ENCODE measurements around the gene HOMER3. TPM values are rescaled to one million over a fixed set of nuclear protein-coding genes. Genes with fewer than 3 reads are reported as not detected.

Gene HOMER3
- total and polyA plus RNA-seq, 2 experiments from 2014 or later, result 16.7 to 38.4 TPM

DNA sequence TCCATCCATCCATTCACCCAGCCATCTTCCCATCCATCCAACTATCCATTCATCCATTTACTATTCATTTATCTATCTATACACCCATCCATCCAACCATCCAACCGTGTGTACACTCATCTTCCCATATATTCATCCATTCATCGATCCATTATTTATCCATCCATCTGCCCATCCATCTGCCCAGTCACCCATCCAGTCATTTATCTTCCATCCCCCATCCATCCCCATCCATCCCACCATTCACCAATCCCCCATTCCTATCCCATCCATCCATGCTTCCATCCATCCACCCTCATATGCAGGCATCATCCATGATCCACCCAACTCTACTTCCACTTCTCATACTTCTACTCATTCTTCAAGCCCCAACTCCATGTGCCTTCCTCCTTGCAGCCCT, 14.0 kb upstream of the HOMER3 start:
- Histone ChIP-seq H3K4me2 (no peak overlapping the region), H3K4me1 (ENCODE audit: insufficient read depth) (no peaks in the 10 kb centered on the region), H3K27ac (ENCODE audit: low read depth) (no peak overlapping the region), H3F3A (replicated peaks; ENCODE audit: low read depth) (no peaks in the 10 kb centered on the region), H4K20me1 (replicated peaks; ENCODE audit: insufficient read depth) (no peaks in the 10 kb centered on the region), H2AFZ (no peak overlapping the region), H3K79me2 (replicated peaks; ENCODE audit: insufficient read depth) (no peaks in the 10 kb centered on the region), H3K36me3 (ENCODE audit: insufficient read depth) (no peaks in the 10 kb centered on the region), H3K4me3 (no peak overlapping the region), H3K27me3 (ENCODE audit: insufficient read depth) (no peaks in the 10 kb centered on the region), H3K9me2 (ENCODE audit: insufficient read depth) (no peaks in the 10 kb centered on the region)
- ATAC-seq, result no peak
- Mint-ChIP-seq H3K27ac (no peak overlapping the region), H3K9me3 (peaks cover 4% of the 10 kb centered on the region; the same call in 1 of the 3 replicates), H3K4me3 (no peak overlapping the region), H3K36me3 (ENCODE audit: low read depth) (peaks cover 3% of the 10 kb centered on the region; the same call in 1 of the 3 replicates), H3K4me1 (no peaks in the 10 kb centered on the region), H3K27me3 (ENCODE audit: insufficient read depth, low read depth, poor library complexity) (peaks cover 6% of the 10 kb centered on the region)
- TF ChIP-seq EZH2phosphoT487 (IDR thresholded peaks at IDR 0.05; ENCODE audit: unreplicated experiment), result no peak
- TF ChIP-seq EZH2 (IDR thresholded peaks at IDR 0.05; ENCODE audit: low read depth, unreplicated experiment), result no peak
- TF ChIP-seq, protein P1, sequence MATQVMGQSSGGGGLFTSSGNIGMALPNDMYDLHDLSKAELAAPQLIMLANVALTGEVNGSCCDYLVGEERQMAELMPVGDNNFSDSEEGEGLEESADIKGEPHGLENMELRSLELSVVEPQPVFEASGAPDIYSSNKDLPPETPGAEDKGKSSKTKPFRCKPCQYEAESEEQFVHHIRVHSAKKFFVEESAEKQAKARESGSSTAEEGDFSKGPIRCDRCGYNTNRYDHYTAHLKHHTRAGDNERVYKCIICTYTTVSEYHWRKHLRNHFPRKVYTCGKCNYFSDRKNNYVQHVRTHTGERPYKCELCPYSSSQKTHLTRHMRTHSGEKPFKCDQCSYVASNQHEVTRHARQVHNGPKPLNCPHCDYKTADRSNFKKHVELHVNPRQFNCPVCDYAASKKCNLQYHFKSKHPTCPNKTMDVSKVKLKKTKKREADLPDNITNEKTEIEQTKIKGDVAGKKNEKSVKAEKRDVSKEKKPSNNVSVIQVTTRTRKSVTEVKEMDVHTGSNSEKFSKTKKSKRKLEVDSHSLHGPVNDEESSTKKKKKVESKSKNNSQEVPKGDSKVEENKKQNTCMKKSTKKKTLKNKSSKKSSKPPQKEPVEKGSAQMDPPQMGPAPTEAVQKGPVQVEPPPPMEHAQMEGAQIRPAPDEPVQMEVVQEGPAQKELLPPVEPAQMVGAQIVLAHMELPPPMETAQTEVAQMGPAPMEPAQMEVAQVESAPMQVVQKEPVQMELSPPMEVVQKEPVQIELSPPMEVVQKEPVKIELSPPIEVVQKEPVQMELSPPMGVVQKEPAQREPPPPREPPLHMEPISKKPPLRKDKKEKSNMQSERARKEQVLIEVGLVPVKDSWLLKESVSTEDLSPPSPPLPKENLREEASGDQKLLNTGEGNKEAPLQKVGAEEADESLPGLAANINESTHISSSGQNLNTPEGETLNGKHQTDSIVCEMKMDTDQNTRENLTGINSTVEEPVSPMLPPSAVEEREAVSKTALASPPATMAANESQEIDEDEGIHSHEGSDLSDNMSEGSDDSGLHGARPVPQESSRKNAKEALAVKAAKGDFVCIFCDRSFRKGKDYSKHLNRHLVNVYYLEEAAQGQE (IDR thresholded peaks at IDR 0.05; ENCODE audit: unreplicated experiment), result no peak
- TF ChIP-seq, protein P2, sequence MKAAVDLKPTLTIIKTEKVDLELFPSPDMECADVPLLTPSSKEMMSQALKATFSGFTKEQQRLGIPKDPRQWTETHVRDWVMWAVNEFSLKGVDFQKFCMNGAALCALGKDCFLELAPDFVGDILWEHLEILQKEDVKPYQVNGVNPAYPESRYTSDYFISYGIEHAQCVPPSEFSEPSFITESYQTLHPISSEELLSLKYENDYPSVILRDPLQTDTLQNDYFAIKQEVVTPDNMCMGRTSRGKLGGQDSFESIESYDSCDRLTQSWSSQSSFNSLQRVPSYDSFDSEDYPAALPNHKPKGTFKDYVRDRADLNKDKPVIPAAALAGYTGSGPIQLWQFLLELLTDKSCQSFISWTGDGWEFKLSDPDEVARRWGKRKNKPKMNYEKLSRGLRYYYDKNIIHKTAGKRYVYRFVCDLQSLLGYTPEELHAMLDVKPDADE (IDR thresholded peaks at IDR 0.05), result no peak
- no peak for TF ChIP-seq STAT1 (IDR thresholded peaks at IDR 0.05; ENCODE audit: unreplicated experiment)
- TF ChIP-seq ZNF331 (CRISPR knock-in tag; IDR thresholded peaks at IDR 0.05; ENCODE audit: low read depth), result no peak
- TF ChIP-seq ZNF114 (CRISPR knock-in tag; IDR thresholded peaks at IDR 0.05), result no peak
- TF ChIP-seq POLR2AphosphoS5 (IDR thresholded peaks at IDR 0.05; ENCODE audit: low read depth), result no peak
- TF ChIP-seq, protein P3, sequence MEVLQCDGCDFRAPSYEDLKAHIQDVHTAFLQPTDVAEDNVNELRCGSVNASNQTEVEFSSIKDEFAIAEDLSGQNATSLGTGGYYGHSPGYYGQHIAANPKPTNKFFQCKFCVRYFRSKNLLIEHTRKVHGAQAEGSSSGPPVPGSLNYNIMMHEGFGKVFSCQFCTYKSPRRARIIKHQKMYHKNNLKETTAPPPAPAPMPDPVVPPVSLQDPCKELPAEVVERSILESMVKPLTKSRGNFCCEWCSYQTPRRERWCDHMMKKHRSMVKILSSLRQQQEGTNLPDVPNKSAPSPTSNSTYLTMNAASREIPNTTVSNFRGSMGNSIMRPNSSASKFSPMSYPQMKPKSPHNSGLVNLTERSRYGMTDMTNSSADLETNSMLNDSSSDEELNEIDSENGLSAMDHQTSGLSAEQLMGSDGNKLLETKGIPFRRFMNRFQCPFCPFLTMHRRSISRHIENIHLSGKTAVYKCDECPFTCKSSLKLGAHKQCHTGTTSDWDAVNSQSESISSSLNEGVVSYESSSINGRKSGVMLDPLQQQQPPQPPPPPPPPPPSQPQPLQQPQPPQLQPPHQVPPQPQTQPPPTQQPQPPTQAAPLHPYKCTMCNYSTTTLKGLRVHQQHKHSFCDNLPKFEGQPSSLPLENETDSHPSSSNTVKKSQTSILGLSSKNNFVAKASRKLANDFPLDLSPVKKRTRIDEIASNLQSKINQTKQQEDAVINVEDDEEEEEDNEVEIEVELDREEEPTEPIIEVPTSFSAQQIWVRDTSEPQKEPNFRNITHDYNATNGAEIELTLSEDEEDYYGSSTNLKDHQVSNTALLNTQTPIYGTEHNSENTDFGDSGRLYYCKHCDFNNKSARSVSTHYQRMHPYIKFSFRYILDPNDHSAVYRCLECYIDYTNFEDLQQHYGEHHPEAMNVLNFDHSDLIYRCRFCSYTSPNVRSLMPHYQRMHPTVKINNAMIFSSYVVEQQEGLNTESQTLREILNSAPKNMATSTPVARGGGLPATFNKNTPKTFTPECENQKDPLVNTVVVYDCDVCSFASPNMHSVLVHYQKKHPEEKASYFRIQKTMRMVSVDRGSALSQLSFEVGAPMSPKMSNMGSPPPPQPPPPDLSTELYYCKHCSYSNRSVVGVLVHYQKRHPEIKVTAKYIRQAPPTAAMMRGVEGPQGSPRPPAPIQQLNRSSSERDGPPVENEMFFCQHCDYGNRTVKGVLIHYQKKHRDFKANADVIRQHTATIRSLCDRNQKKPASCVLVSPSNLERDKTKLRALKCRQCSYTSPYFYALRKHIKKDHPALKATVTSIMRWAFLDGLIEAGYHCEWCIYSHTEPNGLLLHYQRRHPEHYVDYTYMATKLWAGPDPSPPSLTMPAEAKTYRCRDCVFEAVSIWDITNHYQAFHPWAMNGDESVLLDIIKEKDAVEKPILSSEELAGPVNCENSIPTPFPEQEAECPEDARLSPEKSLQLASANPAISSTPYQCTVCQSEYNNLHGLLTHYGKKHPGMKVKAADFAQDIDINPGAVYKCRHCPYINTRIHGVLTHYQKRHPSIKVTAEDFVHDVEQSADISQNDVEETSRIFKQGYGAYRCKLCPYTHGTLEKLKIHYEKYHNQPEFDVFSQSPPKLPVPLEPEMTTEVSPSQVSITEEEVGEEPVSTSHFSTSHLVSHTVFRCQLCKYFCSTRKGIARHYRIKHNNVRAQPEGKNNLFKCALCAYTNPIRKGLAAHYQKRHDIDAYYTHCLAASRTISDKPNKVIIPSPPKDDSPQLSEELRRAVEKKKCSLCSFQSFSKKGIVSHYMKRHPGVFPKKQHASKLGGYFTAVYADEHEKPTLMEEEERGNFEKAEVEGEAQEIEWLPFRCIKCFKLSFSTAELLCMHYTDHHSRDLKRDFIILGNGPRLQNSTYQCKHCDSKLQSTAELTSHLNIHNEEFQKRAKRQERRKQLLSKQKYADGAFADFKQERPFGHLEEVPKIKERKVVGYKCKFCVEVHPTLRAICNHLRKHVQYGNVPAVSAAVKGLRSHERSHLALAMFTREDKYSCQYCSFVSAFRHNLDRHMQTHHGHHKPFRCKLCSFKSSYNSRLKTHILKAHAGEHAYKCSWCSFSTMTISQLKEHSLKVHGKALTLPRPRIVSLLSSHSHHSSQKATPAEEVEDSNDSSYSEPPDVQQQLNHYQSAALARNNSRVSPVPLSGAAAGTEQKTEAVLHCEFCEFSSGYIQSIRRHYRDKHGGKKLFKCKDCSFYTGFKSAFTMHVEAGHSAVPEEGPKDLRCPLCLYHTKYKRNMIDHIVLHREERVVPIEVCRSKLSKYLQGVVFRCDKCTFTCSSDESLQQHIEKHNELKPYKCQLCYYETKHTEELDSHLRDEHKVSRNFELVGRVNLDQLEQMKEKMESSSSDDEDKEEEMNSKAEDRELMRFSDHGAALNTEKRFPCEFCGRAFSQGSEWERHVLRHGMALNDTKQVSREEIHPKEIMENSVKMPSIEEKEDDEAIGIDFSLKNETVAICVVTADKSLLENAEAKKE (CRISPR knock-in tag; IDR thresholded peaks at IDR 0.05), result no peak
- TF ChIP-seq NANOG (IDR thresholded peaks at IDR 0.05; ENCODE audit: borderline replicate concordance), result no peak
- TF ChIP-seq, protein P4, sequence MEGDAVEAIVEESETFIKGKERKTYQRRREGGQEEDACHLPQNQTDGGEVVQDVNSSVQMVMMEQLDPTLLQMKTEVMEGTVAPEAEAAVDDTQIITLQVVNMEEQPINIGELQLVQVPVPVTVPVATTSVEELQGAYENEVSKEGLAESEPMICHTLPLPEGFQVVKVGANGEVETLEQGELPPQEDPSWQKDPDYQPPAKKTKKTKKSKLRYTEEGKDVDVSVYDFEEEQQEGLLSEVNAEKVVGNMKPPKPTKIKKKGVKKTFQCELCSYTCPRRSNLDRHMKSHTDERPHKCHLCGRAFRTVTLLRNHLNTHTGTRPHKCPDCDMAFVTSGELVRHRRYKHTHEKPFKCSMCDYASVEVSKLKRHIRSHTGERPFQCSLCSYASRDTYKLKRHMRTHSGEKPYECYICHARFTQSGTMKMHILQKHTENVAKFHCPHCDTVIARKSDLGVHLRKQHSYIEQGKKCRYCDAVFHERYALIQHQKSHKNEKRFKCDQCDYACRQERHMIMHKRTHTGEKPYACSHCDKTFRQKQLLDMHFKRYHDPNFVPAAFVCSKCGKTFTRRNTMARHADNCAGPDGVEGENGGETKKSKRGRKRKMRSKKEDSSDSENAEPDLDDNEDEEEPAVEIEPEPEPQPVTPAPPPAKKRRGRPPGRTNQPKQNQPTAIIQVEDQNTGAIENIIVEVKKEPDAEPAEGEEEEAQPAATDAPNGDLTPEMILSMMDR (conservative IDR thresholded peaks at IDR 0.05; ENCODE audit: low read depth in 2 of 2), result no peak
- no peak for TF ChIP-seq CREB1 (CRISPR knock-in tag; IDR thresholded peaks at IDR 0.05; ENCODE audit: low read depth)
- no peak for TF ChIP-seq JUNB (IDR thresholded peaks at IDR 0.05; ENCODE audit: unreplicated experiment)
- no peak for DNase-seq (ENCODE audit: low spot score)

Data from GM23338 (cell line).